GM12891 (cell line): ENCODE measurements around the gene CEP104.

Experiments
- DNase-seq: peaks from one replicate; pipeline ENCODE4 v3.0.0; 2011; ENCODE audit warnings: low spot score; ENCODE audit not compliant: insufficient read length
- FAIRE-seq: peaks from 2 replicates; lab custom pipeline; 2011; peaks lifted over from hg19 to GRCh38; lab: Jason Lieb, UNC
- PAX5 ChIP-seq: IDR thresholded peaks from 2 replicates; pipeline ENCODE4 v1.6.1; 2011; ENCODE audit warnings: low read length, moderate library complexity, mild to moderate bottlenecking; ENCODE audit not compliant: insufficient read depth, severe bottlenecking
- POLR2A ChIP-seq: IDR thresholded peaks from 2 replicates; pipeline ENCODE4 v1.6.1; 2011; ENCODE audit warnings: low read depth, low read length, control low read depth
- POLR2AphosphoS5 ChIP-seq: IDR thresholded peaks from 2 replicates; pipeline ENCODE4 v1.6.1; 2011; ENCODE audit warnings: low read depth, low read length, control low read depth
- POU2F2 ChIP-seq: IDR thresholded peaks from 2 replicates; pipeline ENCODE4 v1.6.1; 2011; ENCODE audit warnings: low read depth, mild to moderate bottlenecking, control low read depth, low read length, moderate library complexity
- SPI1 ChIP-seq: IDR thresholded peaks from 2 replicates; pipeline ENCODE4 v1.6.1; 2011; ENCODE audit warnings: low read depth, low read length, control low read depth
- TAF1 ChIP-seq: IDR thresholded peaks from 2 replicates; pipeline ENCODE4 v1.6.1; 2011; ENCODE audit warnings: low read depth, low read length, control low read depth

CEP104 gene

GRCh38 chr1:3871451-3871805 lies 14.4 kb upstream of the CEP104 start:
- no peak for DNase-seq
- no peak for FAIRE-seq
- TF ChIP-seq TAF1 (no peak), PAX5 (no peak), POU2F2 (no peak), POLR2AphosphoS5 (no peak), POLR2A (no peak)

DNA sequence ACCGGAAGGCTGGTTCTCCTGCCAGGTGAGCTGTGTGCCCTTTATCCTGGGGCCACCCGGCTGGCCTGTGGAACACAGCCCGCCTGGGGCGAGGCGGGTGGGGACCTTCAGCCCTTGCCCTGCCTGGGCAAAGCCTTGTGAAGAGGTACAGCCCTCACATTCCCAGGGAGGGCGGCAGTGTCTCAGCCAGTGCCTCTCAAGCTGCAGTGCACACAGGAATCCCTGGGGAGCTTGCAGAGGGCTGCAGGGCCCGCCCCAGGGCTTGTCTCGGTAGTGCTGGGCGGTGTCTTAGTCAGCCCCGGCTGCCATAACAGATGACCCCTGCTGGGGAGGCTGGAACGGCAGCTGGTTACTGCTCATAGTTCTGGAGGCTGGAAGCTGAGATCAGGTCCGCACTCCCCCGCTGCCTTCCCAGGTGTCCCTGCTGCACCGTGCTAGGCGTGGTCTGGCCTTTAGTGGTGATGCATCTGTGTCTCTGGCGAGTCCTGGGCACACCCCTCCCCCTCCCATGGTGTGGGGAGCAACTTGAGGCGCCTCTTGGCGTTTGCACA lies 12.8 kb upstream of the CEP104 start:
- FAIRE-seq = no peak

DNA sequence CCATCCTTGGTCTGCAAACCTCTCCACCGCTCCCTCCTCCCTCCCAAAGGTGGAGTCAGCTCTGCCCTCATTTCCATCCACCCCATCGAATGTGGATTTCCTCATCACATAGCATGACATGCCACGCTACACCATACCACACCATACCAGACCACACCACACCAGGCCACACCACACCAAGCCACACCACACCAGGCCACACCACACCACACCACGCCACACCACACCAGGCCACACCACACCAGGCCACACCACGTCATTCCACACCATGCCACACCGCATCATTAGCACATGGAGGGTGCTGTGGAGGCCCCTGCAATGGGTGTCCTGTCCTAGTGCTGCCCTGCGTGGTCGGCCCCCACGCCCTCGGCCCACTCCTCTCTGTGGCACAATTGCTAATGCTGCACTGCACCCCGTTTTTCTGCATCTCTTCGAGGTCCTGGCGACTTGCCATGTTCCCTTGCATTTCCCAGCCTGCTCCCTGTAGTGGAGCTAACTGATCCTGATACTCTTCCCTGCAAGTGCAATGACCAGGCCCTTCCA lies 11.5 kb upstream of the CEP104 start:
- DNase-seq = no peak
- no peak for TF ChIP-seq PAX5
- TF ChIP-seq POU2F2 = no peak
- TF ChIP-seq POLR2A = no peak
- TF ChIP-seq TAF1 = no peak
- TF ChIP-seq SPI1 = no peak
- no peak for TF ChIP-seq POLR2AphosphoS5
- FAIRE-seq = peak; percentile 83

More for the DNA sequence above, 12.8 kb upstream of the CEP104 start:
- TF ChIP-seq POLR2A (no peak), SPI1 (no peak), POLR2AphosphoS5 (no peak), PAX5 (no peak)
- DNase-seq = no peak

DNA sequence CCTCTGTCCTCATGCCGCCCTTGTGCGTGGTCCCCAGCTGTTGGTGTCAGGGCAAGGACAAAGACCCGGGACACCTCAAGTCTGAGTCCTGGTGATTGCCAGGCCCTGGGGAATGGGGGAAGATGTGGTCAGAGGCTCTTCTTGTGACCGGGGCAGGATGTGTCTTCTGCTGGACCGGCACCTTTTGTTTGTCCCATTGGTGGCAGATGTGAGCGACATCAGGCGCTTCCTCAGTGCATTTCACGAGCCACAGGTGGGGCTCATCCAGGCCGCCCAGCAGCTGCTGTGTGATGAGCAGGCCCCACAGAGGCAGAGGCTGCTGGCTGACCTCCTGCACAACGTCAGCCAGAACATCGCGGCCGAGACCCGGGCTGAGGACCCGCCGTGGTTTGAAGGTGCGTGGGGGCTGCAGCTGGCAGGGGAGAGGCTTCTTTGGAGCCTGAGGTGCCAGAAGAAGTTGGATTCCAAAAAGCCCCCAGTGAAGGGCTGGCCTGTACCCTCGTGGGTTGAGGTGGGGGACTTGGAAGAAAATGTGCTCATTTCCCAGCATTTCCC lies 8.7 kb upstream of the CEP104 start:
- TF ChIP-seq POU2F2 = no peak
- TF ChIP-seq POLR2AphosphoS5 = no peak
- no peak for TF ChIP-seq SPI1
- DNase-seq = no peak
- no peak for FAIRE-seq

GRCh38 chr1:3864884-3865283 lies 7.9 kb upstream of the CEP104 start:
- no peak for TF ChIP-seq POLR2AphosphoS5
- TF ChIP-seq POU2F2 = no peak
- no peak for TF ChIP-seq TAF1
- TF ChIP-seq PAX5 = no peak
- DNase-seq (no peak), FAIRE-seq (no peak)

DNA sequence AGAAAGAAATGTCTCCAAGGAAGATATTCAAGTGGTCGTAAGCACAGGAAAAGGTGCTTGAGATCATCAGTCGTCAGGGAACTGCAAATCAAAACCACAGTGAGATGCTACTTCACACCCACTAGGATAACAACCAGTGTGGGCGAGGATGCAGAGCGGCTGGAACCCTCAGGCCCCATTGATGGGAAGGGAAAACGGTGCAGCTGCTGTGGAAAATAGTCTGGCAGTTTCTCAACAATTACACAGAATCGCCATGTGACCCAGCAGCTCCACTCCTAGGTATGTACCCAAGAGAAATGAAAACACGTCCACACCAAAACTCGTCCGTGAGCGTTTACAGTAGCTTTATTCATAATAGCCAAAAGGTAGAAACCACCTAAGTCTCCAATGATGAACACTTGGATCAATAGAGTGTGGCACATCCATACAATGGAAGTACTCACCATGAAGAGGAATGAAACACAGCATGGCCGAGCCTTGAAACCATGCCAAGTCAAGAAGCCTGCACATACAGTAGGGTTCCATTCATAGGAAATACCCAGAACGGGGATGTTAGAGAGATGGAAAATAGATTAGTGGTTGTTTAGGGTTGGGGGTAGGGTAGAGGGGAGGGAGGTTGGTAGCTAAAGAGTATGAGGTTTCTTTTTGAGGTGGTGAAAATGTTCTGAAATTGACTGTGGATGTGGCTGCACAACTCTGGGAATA lies 6.4 kb upstream of the CEP104 start:
- TF ChIP-seq PAX5 (no peak), TAF1 (no peak), POLR2AphosphoS5 (no peak)
- no peak for DNase-seq
- FAIRE-seq = no peak

GRCh38 chr1:3858231-3858981 lies 1.4 kb upstream of the CEP104 start:
- FAIRE-seq (no peak), DNase-seq (no peak)
- no peak for TF ChIP-seq SPI1
- TF ChIP-seq POLR2AphosphoS5 = no peak
- TF ChIP-seq TAF1 = no peak
- TF ChIP-seq POLR2A = no peak

- FAIRE-seq (no peak), DNase-seq (no peak)
- no peak for TF ChIP-seq POLR2AphosphoS5
- TF ChIP-seq POU2F2 = no peak
- no peak for TF ChIP-seq POLR2A
Measured at GRCh38 chr1:3857791-3858129, 749 bp upstream of the CEP104 start.

- no peak for TF ChIP-seq SPI1
- no peak for TF ChIP-seq POLR2AphosphoS5
- TF ChIP-seq POU2F2 = no peak
- no peak for TF ChIP-seq PAX5
- TF ChIP-seq POLR2A = no peak
- no peak for TF ChIP-seq TAF1
- FAIRE-seq = no peak
- DNase-seq = no peak
Measured at GRCh38 chr1:3852711-3853485, 4.1 kb downstream of the CEP104 start.

- FAIRE-seq (no peak), DNase-seq (no peak)
- TF ChIP-seq SPI1 (no peak), PAX5 (no peak), POLR2AphosphoS5 (no peak), TAF1 (no peak), POU2F2 (no peak), POLR2A (no peak)
Measured at GRCh38 chr1:3852091-3852490, 4.9 kb downstream of the CEP104 start.
